Right atrium auricular region (tissue), 2 donors: Measurements from ENCODE around the gene SPOCK1. TPM values are rescaled to one million over a fixed set of nuclear protein-coding genes. Genes with fewer than 3 reads are reported as not detected.

Experiments used
- DNase-seq: peaks from one replicate; pipeline ENCODE4 v3.0.0-alpha.2; 2019; ENCODE audit warnings: low spot score
- H3K27ac ChIP-seq, 2 donors: fragments of 200-600 bp; sonication (generic); 1 replicate in 1 of 2; 2 replicates in 1 of 2; pipeline ENCODE4 v1.5.1; 2016 to 2019
- H3K27me3 ChIP-seq, 2 donors: fragments of 200-600 bp; sonication (generic); one replicate each; pipeline versions ENCODE4 v1.5.1 to v1.6.0; 2017 to 2019
- H3K36me3 ChIP-seq: fragments of 200-600 bp; sonication (generic); one replicate; pipeline ENCODE4 v1.5.1; 2016
- H3K4me1 ChIP-seq, 2 donors: fragments of 200-600 bp; sonication (generic); one replicate each; pipeline versions ENCODE4 v1.5.1 to v1.6.0; 2017 to 2019
- H3K4me3 ChIP-seq, 2 donors: fragments of 200-600 bp; sonication (generic); 1 replicate in 1 of 2; 2 replicates in 1 of 2; pipeline ENCODE4 v1.5.1; 2017 to 2019; ENCODE audit warnings: mild to moderate bottlenecking in 1 of 2, moderate library complexity in 1 of 2
- H3K9me3 ChIP-seq, 2 donors: fragments of 200-600 bp; sonication (generic); one replicate each; pipeline ENCODE4 v1.5.1; 2019
- CTCF ChIP-seq, 2 donors: fragments of 200-600 bp; sonication (generic); IDR thresholded peaks; one replicate each; pipeline ENCODE4 v1.5.1; 2019; ENCODE audit warnings: antibody characterized with exemption in 2 of 2
- total RNA-seq, 2 donors: library from RNA; depleted of rRNA; stranded (reverse); fragments of >200 nt; gene quantifications; one replicate each; pipeline ENCODE4 v1.1.0, GENCODE V29; 2016

SPOCK1 gene
- total RNA-seq, 2 donors from 2014 or later = 59.8 to 84.5 TPM

- Histone ChIP-seq H3K4me1 (peaks cover 0 to 4% of the 10 kb centered on the region in 2 donors), H3K27ac (no peak overlapping the region), H3K27me3 (no peaks in the 10 kb centered on the region), H3K9me3 (no peaks in the 10 kb centered on the region), H3K36me3 (no peaks in the 10 kb centered on the region), H3K4me3 (no peak overlapping the region)
- TF ChIP-seq CTCF (IDR thresholded peaks at IDR 0.05) = no peak
- no peak for DNase-seq
Measured at GRCh38 chr5:137478043-137478442, 21.1 kb downstream of the SPOCK1 start.

- Histone ChIP-seq H3K9me3 (no peaks in the 10 kb centered on the region), H3K36me3 (no peaks in the 10 kb centered on the region), H3K4me3 (no peak overlapping the region), H3K27me3 (no peaks in the 10 kb centered on the region), H3K27ac (no peak overlapping the region), H3K4me1 (peaks cover 0 to 8% of the 10 kb centered on the region in 2 donors)
- no peak for DNase-seq
- no peak for TF ChIP-seq CTCF (IDR thresholded peaks at IDR 0.05)
Measured at GRCh38 chr5:137470921-137471220, 28.3 kb downstream of the SPOCK1 start.

DNA sequence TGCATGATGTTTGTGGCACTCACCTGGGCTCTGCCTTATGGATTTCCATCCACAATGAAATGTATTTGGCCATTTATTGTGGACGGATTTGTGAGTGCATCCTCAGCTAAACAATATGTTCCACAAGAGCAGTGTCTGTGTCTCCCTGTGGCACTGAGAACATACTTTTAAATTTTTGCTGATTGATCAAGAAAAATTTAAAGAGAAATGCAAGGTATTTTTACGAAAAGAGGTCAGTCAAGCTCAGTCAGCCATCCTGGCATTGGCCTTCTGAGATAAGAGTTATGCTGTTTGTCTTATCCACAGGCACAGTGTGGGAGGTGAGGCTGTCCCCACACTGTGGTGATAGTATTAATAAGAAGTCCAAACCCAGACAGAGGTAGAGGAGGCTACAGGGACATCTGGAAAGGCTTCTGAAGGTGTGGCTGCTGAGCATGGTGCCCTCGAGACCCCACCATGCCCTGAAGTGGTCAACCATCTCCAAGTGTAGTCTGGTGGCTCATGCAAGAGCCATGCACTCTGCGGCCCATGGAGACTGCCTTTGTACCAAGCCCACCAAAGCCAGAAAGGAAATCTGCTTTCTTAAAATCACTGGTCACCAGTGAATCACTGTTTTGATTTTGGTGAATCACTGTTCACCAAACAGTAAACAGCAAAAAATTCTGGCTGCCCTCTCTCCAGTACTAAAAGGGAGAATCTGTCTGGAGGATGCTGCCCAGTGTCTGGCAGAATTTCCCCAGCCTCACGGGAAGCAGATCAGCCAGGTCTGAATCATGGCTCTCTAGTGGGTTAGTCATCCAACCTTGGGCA, 28.8 kb downstream of the SPOCK1 start:
- H3K4me3 ChIP-seq = no peak overlapping the region
- H3K4me1 ChIP-seq = peaks cover 0 to 8% of the 10 kb centered on the region in 2 donors
- H3K36me3 ChIP-seq = no peaks in the 10 kb centered on the region
- TF ChIP-seq CTCF (IDR thresholded peaks at IDR 0.05) = no peak
- peak; percentile 81 for DNase-seq
- H3K27me3 ChIP-seq = no peaks in the 10 kb centered on the region
- H3K9me3 ChIP-seq = no peaks in the 10 kb centered on the region
- no peak overlapping the region for H3K27ac ChIP-seq

GRCh38 chr5:137466889-137467288, 32.2 kb downstream of the SPOCK1 start:
- no peak for DNase-seq

DNA sequence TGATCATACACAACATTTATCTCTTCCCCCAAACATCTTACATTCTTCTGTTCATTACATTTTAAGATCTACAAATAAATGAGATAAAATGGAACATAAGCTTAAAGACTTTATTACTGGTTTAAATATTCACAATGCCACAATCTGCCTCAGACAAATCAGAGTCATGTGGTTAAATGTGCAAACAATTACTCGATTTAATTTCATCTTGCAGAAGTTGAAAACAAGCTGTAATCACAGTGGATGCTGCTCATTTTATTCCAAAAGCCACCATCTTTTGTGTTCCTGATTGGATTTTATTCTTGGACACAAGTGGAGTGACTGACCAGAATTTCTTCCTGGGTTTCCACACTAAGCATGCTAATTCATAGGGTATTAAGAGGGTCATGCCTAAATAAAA, 33.2 kb downstream of the SPOCK1 start:
- peaks cover 0 to 8% of the 10 kb centered on the region in 2 donors for H3K4me1 ChIP-seq
- no peak overlapping the region for H3K27ac ChIP-seq
- DNase-seq = no peak
- no peaks in the 10 kb centered on the region for H3K27me3 ChIP-seq
- H3K4me3 ChIP-seq = no peak overlapping the region
- H3K36me3 ChIP-seq = no peaks in the 10 kb centered on the region
- TF ChIP-seq CTCF (IDR thresholded peaks at IDR 0.05) = no peak
- no peaks in the 10 kb centered on the region for H3K9me3 ChIP-seq

More at GRCh38 chr5:137466889-137467288, 32.2 kb downstream of the SPOCK1 start:
- Histone ChIP-seq H3K36me3 (no peaks in the 10 kb centered on the region), H3K4me3 (no peak overlapping the region), H3K27ac (no peak overlapping the region), H3K9me3 (no peaks in the 10 kb centered on the region), H3K4me1 (peaks cover 0 to 8% of the 10 kb centered on the region in 2 donors), H3K27me3 (no peaks in the 10 kb centered on the region)
- TF ChIP-seq CTCF (IDR thresholded peaks at IDR 0.05) = no peak
